Activated CD8-positive, alpha-beta T cell treated with anti-CD3 and anti-CD28 coated beads for 36 hours (primary cell): ENCODE data around the gene SPNS1. TPM values are rescaled to one million over a fixed set of nuclear protein-coding genes. Genes with fewer than 3 reads are reported as not detected.
A peak's percentile ranks its signal among the peaks of the same experiment; 100 is the strongest.
"Not testable (repeated sequence)": the region's sequence is repeated elsewhere in the genome, so short reads cannot be mapped to it uniquely, and the experiment has no call there.

Source experiments
- ATAC-seq: fragments of 200-7000 bp; cut with Tn5 transposase; one replicate; pipeline ENCODE4 v1.10.0; 2021; ENCODE audit warnings: mild to moderate bottlenecking, moderate library complexity
- CTCF ChIA-PET: fragments of 350-600 bp; sonication (Branson Sonifier 250); formaldehyde crosslinking; loops from one replicate; lab custom pipeline; 2021; ENCODE audit warnings: antibody characterized with exemption; lab: Charles Lee
- POLR2A ChIA-PET: fragments of 350-600 bp; sonication (Branson Sonifier 250); formaldehyde crosslinking; loops from one replicate; lab custom pipeline; 2021; ENCODE audit warnings: antibody characterized with exemption; lab: Charles Lee
- DNase-seq: peaks from one replicate; pipeline ENCODE4 v3.0.0-alpha.2; 2020
- H3K27ac Mint-ChIP-seq: one replicate; pipeline ENCODE4 v1.8.0; 2021; ENCODE audit warnings: mild to moderate bottlenecking, mixed read lengths
- H3K27me3 Mint-ChIP-seq: one replicate; pipeline ENCODE4 v1.8.0; 2021; ENCODE audit warnings: mixed read lengths
- H3K36me3 Mint-ChIP-seq: one replicate; pipeline ENCODE4 v1.8.0; 2021; ENCODE audit warnings: low read depth, mixed read lengths
- H3K4me1 Mint-ChIP-seq: one replicate; pipeline ENCODE4 v1.8.0; 2021; ENCODE audit warnings: low read depth, mixed read lengths
- H3K4me3 Mint-ChIP-seq: one replicate; pipeline ENCODE4 v1.8.0; 2021; ENCODE audit warnings: mild to moderate bottlenecking, moderate library complexity, mixed read lengths
- H3K9me3 Mint-ChIP-seq: one replicate; pipeline ENCODE4 v1.8.0; 2021; ENCODE audit warnings: mixed read lengths
- intact Hi-C: fragments of 100-400 bp; cut with micrococcal nuclease; formaldehyde crosslinking; loops from one replicate; pipeline ENCODE4 v1.10.0; 2022
- total RNA-seq, 2 experiments: library from RNA; stranded (reverse); gene quantifications; one replicate each; pipeline ENCODE4 v1.2.3, GENCODE V29; 2021
- TF ChIP-seq, protein P1 (sequence below): fragments of 200-600 bp; IDR thresholded peaks from one replicate; pipeline ENCODE4 v1.8.0; 2022; ENCODE audit warnings: antibody characterized with exemption, mild to moderate bottlenecking

Gene SPNS1
- total RNA-seq, 2 experiments from 2014 or later = 14.6 to 18.2 TPM

GRCh38 chr16:28992496-28992895 is 17.9 kb downstream of the SPNS1 start:
- Mint-ChIP-seq H3K9me3 (peaks cover 2% of the 10 kb centered on the region), H3K4me3 (no peak overlapping the region), H3K27me3 (no peaks in the 10 kb centered on the region), H3K4me1 (peaks cover 47% of the 10 kb centered on the region), H3K27ac (peak overlapping the region; percentile 35), H3K36me3 (peaks cover 42% of the 10 kb centered on the region)
- ChIA-PET CTCF (no interaction called here), POLR2A (interaction anchor here (1.2 to 12.0 kb wide), 3 partner anchors 15 to 37 kb away, joined by 7 to 97 read pairs (median 7); no protein-coding TSS in a partner anchor)
- TF ChIP-seq, protein P1, sequence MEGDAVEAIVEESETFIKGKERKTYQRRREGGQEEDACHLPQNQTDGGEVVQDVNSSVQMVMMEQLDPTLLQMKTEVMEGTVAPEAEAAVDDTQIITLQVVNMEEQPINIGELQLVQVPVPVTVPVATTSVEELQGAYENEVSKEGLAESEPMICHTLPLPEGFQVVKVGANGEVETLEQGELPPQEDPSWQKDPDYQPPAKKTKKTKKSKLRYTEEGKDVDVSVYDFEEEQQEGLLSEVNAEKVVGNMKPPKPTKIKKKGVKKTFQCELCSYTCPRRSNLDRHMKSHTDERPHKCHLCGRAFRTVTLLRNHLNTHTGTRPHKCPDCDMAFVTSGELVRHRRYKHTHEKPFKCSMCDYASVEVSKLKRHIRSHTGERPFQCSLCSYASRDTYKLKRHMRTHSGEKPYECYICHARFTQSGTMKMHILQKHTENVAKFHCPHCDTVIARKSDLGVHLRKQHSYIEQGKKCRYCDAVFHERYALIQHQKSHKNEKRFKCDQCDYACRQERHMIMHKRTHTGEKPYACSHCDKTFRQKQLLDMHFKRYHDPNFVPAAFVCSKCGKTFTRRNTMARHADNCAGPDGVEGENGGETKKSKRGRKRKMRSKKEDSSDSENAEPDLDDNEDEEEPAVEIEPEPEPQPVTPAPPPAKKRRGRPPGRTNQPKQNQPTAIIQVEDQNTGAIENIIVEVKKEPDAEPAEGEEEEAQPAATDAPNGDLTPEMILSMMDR = no peak
- intact Hi-C loops = no loop called here
- no peak for DNase-seq
- no peak for ATAC-seq

DNA sequence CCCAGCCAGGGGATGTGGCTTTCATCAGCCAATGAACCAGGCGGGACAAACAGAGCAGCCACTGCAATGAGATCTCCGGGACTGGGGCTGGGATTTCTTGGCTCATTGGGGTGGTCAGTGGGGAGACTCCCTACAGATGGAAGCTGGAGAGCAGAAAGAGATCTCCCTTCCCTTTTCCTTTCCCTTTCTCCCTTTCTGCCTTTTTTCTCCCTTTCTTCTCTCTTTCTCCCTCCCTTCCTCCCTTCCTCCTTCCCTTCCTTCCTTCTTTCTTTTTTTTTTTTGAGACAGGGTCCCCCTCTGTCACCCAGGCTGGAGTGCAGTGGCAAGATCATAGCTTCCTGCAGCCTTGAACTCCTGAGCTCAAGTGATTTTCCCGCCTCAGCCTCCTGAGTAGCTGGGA is 24.3 kb downstream of the SPNS1 start:
- H3K4me3 Mint-ChIP-seq = no peak overlapping the region
- intact Hi-C loops = loop anchor here (1.0 kb wide), 1 partner anchor 9 kb away; no protein-coding TSS in a partner anchor
- H3K36me3 Mint-ChIP-seq = no peaks in the 10 kb centered on the region
- POLR2A ChIA-PET = interaction anchor here (0.6 to 1.0 kb wide), 2 partner anchors 10 to 24 kb away, joined by 3 read pairs; partner anchors contain the start of gene SPNS1
- no peaks in the 10 kb centered on the region for H3K27me3 Mint-ChIP-seq
- TF ChIP-seq, protein P1 = no peak
- ATAC-seq (no peak), DNase-seq (no peak)
- no peaks in the 10 kb centered on the region for H3K9me3 Mint-ChIP-seq
- no peak overlapping the region for H3K27ac Mint-ChIP-seq
- CTCF ChIA-PET = interaction anchor here (1.5 kb wide), 1 partner anchor 9 kb away, joined by 5 read pairs; no protein-coding TSS in a partner anchor
- H3K4me1 Mint-ChIP-seq = peaks cover 16% of the 10 kb centered on the region

- TF ChIP-seq, protein P1 = no peak
- intact Hi-C loops = loop anchor here (1.0 kb wide), 1 partner anchor 9 kb away; no protein-coding TSS in a partner anchor
- Mint-ChIP-seq H3K27me3 (no peaks in the 10 kb centered on the region), H3K27ac (no peak overlapping the region), H3K9me3 (no peaks in the 10 kb centered on the region), H3K36me3 (no peaks in the 10 kb centered on the region), H3K4me1 (peaks cover 13% of the 10 kb centered on the region), H3K4me3 (no peak overlapping the region)
- ATAC-seq (no peak), DNase-seq (no peak)
- POLR2A ChIA-PET = no interaction called here
- CTCF ChIA-PET = interaction anchor here (0.7 to 1.5 kb wide), 3 partner anchors 9 to 30 kb away, joined by 3 to 5 read pairs (median 4); no protein-coding TSS in a partner anchor
Observed at GRCh38 chr16:28999577-28999976, 25.0 kb downstream of the SPNS1 start.

GRCh38 chr16:29000019-29000418 is 25.4 kb downstream of the SPNS1 start:
- CTCF ChIA-PET = interaction anchor here (0.7 to 1.5 kb wide), 3 partner anchors 8 to 29 kb away, joined by 3 to 5 read pairs (median 4); no protein-coding TSS in a partner anchor
- H3K9me3 Mint-ChIP-seq = no peaks in the 10 kb centered on the region

GRCh38 chr16:29004496-29005139 is 30.0 kb downstream of the SPNS1 start:
- CTCF ChIA-PET, H3K27ac Mint-ChIP-seq, H3K27me3 Mint-ChIP-seq, intact Hi-C loops, H3K36me3 Mint-ChIP-seq, ATAC-seq, POLR2A ChIA-PET, H3K9me3 Mint-ChIP-seq, H3K4me3 Mint-ChIP-seq, DNase-seq: not testable (repeated sequence)
- H3K4me1 Mint-ChIP-seq = peaks cover 30% of the 10 kb centered on the region

More at GRCh38 chr16:29000019-29000418, 25.4 kb downstream of the SPNS1 start:
- DNase-seq = no peak
- H3K36me3 Mint-ChIP-seq = no peaks in the 10 kb centered on the region
- H3K4me1 Mint-ChIP-seq = peaks cover 14% of the 10 kb centered on the region
- TF ChIP-seq, protein P1 = no peak
- no peak for ATAC-seq
- intact Hi-C loops = no loop called here
- no peak overlapping the region for H3K27ac Mint-ChIP-seq
- H3K4me3 Mint-ChIP-seq = no peak overlapping the region
- POLR2A ChIA-PET = no interaction called here
- no peaks in the 10 kb centered on the region for H3K27me3 Mint-ChIP-seq
